ENCODE data around the gene CLEC2A.

CLEC2A gene

DNA sequence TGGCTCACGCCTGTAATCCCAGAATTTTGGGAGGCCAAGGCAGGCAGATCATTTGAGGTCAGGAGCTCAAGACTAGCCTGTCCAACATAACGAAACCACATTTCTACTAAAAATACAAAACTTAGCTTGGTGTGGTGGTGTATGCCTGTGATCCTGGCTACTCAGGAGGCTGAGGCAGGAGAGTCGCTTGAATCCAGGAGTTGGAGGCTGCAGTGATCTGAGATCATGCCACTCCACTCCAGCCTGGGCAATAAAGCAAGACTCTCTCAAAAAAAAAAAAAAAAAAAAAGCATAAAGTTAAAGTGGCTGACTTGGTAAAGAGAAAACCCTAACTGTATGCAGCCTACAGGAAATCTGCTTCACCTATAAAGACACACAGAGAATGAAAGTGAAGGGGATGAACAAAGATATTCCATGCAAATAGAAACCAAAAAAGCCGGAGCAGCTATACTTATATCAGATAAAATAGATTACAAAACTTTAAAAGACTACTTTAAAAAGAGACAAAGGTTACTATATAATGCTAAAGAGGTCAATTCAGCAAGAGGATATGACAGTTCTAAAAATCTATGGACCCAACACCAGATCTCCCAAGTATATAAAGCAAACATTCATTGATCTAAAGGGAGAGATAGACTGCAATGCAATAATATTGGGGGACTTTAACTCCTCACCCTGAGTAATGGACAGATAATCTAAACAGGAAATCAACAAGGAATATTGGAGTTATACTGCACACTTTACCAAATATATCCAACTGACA lies 67.1 kb downstream of the CLEC2A start:
- TF ChIP-seq, protein P1, sequence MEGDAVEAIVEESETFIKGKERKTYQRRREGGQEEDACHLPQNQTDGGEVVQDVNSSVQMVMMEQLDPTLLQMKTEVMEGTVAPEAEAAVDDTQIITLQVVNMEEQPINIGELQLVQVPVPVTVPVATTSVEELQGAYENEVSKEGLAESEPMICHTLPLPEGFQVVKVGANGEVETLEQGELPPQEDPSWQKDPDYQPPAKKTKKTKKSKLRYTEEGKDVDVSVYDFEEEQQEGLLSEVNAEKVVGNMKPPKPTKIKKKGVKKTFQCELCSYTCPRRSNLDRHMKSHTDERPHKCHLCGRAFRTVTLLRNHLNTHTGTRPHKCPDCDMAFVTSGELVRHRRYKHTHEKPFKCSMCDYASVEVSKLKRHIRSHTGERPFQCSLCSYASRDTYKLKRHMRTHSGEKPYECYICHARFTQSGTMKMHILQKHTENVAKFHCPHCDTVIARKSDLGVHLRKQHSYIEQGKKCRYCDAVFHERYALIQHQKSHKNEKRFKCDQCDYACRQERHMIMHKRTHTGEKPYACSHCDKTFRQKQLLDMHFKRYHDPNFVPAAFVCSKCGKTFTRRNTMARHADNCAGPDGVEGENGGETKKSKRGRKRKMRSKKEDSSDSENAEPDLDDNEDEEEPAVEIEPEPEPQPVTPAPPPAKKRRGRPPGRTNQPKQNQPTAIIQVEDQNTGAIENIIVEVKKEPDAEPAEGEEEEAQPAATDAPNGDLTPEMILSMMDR (IDR thresholded peaks at IDR 0.05; ENCODE audit: insufficient read depth, low read length, missing control alignments), result no peak
- POLR2A ChIA-PET, result no interaction called here
- CTCF ChIA-PET, result no interaction called here
- no peak overlapping the region for H3K4me3 ChIP-seq (ENCODE audit: low read depth, low read length)
- no peak for DNase-seq (ENCODE audit: low read depth, low spot score)

Data from AG04449 (cell line).